Adrenal gland (tissue), 12 donors: ENCODE results near the gene ETV7. TPM values are rescaled to one million over a fixed set of nuclear protein-coding genes. Genes with fewer than 3 reads are reported as not detected.
A peak's percentile ranks its signal among the peaks of the same experiment; 100 is the strongest.

Experiments
- DNase-seq, 7 donors: peaks; one replicate each; pipeline ENCODE4 v3.0.0-alpha.2; 2019 to 2020
- H3K27ac ChIP-seq, 5 donors: fragments of 200-600 bp; sonication (generic) in 4 of 5; 1 replicate in 3 of 5; 2 replicates in 2 of 5; pipeline versions ENCODE4 v1.5.1 to v1.8.0; 2016 to 2020; ENCODE audit warnings: mild to moderate bottlenecking in 1 of 5
- H3K27me3 ChIP-seq: fragments of 200-600 bp; 2 replicates; pipeline ENCODE4 v1.8.0; 2021
- H3K36me3 ChIP-seq, 2 donors: fragments of 200-600 bp; replicated peaks in 1 of 2; 1 replicate in 1 of 2; 2 replicates in 1 of 2; pipeline versions ENCODE4 v1.5.1 to v1.8.0; 2018 to 2022
- H3K4me1 ChIP-seq, 2 donors: fragments of 200-600 bp; replicated peaks in 1 of 2; 1 replicate in 1 of 2; 2 replicates in 1 of 2; pipeline versions ENCODE4 v1.5.1 to v1.8.0; 2018 to 2021
- H3K4me3 ChIP-seq, 4 donors: fragments of 200-600 bp; sonication (generic) in 3 of 4; one replicate each; pipeline ENCODE4 v1.5.1; 2016 to 2018
- H3K9me3 ChIP-seq, 3 donors: fragments of 200-600 bp; sonication (generic) in 1 of 3; replicated peaks in 1 of 3; 1 replicate in 2 of 3; 2 replicates in 1 of 3; pipeline versions ENCODE4 v1.5.1 to v1.8.0; 2016 to 2021
- POLR2A ChIP-seq, 2 donors: fragments of 450-650 bp; IDR thresholded peaks; one replicate each; pipeline ENCODE4 v1.6.1; 2017; ENCODE audit warnings: antibody characterized with exemption in 2 of 2, mild to moderate bottlenecking in 2 of 2, moderate library complexity in 1 of 2
- WGBS, 4 donors: extraction: QIAGEN DNeasy Blood & Tissue Kit in 2 of 4; methylation state at CpG; one replicate each; pipeline versions ENCODE4 v1.1.5 to v1.1.7; 2013 to 2017; 5-methylcytosine and 5-hydroxymethylcytosine counted together
- intact Hi-C, 2 donors: fragments of 100-400 bp; cut with DNase I; formaldehyde crosslinking; loops; one replicate each; pipeline versions ENCODE4 v1.14.1 to v1.15.0; 2022 to 2023
- polyA plus RNA-seq, 3 donors: library from polyadenylated mRNA; stranded (reverse); fragments of 200-250 nt in 2 of 3; fragments of 350-450 nt in 1 of 3; fragmentation: Illumina TruSeq in 1 of 3; extraction: RNeasy Lipid Tissue Mini Kit (QIAGEN cat#74804) in 1 of 3; gene quantifications; one replicate each; pipeline ENCODE4 v1.2.3, GENCODE V29; 2013 to 2014
- total RNA-seq, 9 donors: library from RNA; depleted of rRNA in 4 of 9; stranded (reverse); fragments of >200 nt in 4 of 9; fragments of 120-200 nt in 1 of 9; fragmentation: NEBNext Ultra II Directional in 1 of 9; extraction: Animal tissue kit (Norgen Biotek cat#: 25700) in 1 of 9; gene quantifications; one replicate each; pipeline versions ENCODE4 v1.1.0 to v1.2.4, GENCODE V29; 2013 to 2023
- TF ChIP-seq, protein P1 (sequence below), 6 experiments: fragments of 450-650 bp in 4 of 6; fragments of 200-600 bp in 2 of 6; sonication (generic) in 1 of 6; IDR thresholded peaks; 1 replicate in 5 of 6; 2 replicates in 1 of 6; pipeline versions ENCODE4 v1.5.1 to v1.8.0; 2016 to 2021; ENCODE audit warnings: antibody characterized with exemption in 6 of 6, mild to moderate bottlenecking in 2 of 6, moderate library complexity in 1 of 6
- donor health status: healthy with polysubstance abuse.
- donor health status: Bipolar disorder and iron deficiency.
- donor health status: DM: yes; HTN: yes; CAD: no.
- donor health status: DM: no; HTN: no; CAD: no.
- donor health status: DM: no; HTN: no; CAD: no.
- donor health status: DM: yes; HTN: yes; CAD: no.

The ETV7 gene
- total and polyA plus RNA-seq, 12 donors = 0.28 to 6.0 (median 2.3) TPM; not detected in 1

DNA sequence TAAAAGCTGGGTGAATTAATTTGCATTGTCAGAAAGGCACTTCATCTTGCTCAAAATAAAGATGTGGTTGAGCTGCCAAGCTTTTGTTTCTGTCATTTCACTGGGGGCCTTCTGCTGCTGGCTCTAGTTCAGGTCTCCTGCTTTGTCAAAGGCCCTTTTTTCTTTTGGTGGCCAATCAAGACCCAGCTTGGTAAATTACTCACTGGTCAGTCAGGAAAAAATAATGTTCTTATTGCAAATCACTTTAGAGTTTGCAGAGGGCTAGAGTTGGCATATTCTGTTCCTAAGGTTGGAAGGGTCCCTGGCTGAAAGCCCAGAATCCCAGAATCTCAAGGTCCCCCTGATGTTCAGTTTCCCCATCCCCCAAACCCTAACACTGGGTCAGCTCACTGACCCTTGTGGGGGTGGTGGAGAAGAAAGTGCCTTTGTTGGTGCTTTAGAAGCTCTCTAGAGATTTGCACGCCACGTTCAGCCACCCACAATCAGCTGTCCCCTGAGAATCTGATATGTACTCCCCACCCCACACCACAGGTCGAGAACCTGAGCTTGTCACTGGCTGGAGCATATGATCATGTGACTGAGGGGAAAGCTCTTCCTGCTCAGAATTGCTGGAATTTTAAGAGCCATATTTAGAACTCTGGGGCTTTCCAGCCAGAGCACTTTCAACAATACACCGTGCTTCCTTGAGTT lies 29.1 kb downstream of the ETV7 start:
- WGBS, 4 donors = 43 to 73% (median 66%) methylated on average over 4 of the region's 4 CpGs
- Histone ChIP-seq H3K27me3 (no peaks in the 10 kb centered on the region), H3K27ac (peak overlapping the region in 2 of 5 donors; percentile 51 to 65), H3K9me3 (no peaks in the 10 kb centered on the region), H3K4me3 (no peak overlapping the region), H3K4me1 (peaks cover 0 to 8% of the 10 kb centered on the region in 2 donors), H3K36me3 (no peaks in the 10 kb centered on the region)
- DNase-seq = peak in 1 of 7 donors; percentile 45
- intact Hi-C loops = loop anchor here (5.0 to 10.0 kb wide), 2 partner anchors 56 to 64 kb away; no protein-coding TSS in a partner anchor
- no peak for TF ChIP-seq POLR2A (IDR thresholded peaks at IDR 0.05)
- TF ChIP-seq, protein P1, sequence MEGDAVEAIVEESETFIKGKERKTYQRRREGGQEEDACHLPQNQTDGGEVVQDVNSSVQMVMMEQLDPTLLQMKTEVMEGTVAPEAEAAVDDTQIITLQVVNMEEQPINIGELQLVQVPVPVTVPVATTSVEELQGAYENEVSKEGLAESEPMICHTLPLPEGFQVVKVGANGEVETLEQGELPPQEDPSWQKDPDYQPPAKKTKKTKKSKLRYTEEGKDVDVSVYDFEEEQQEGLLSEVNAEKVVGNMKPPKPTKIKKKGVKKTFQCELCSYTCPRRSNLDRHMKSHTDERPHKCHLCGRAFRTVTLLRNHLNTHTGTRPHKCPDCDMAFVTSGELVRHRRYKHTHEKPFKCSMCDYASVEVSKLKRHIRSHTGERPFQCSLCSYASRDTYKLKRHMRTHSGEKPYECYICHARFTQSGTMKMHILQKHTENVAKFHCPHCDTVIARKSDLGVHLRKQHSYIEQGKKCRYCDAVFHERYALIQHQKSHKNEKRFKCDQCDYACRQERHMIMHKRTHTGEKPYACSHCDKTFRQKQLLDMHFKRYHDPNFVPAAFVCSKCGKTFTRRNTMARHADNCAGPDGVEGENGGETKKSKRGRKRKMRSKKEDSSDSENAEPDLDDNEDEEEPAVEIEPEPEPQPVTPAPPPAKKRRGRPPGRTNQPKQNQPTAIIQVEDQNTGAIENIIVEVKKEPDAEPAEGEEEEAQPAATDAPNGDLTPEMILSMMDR (IDR thresholded peaks at IDR 0.05) = no peak

- no peak for TF ChIP-seq POLR2A (IDR thresholded peaks at IDR 0.05)
- TF ChIP-seq, protein P1 (IDR thresholded peaks at IDR 0.05) = no peak
- no peak for DNase-seq
- no peaks in the 10 kb centered on the region for H3K36me3 ChIP-seq
- no peaks in the 10 kb centered on the region for H3K9me3 ChIP-seq
- no peaks in the 10 kb centered on the region for H3K27me3 ChIP-seq
- H3K4me1 ChIP-seq = peaks cover 0 to 8% of the 10 kb centered on the region in 2 donors
- intact Hi-C loops = loop anchor here (5.0 to 10.0 kb wide), 2 partner anchors 56 to 63 kb away; no protein-coding TSS in a partner anchor
- WGBS, 4 donors = 82 to 88% (median 84%) methylated on average over 3 of the region's 3 CpGs
- peak overlapping the region in 1 of 5 donors; percentile 65 for H3K27ac ChIP-seq
- H3K4me3 ChIP-seq = no peak overlapping the region
Measured at GRCh38 chr6:36357872-36358225, 29.6 kb downstream of the ETV7 start.

DNA sequence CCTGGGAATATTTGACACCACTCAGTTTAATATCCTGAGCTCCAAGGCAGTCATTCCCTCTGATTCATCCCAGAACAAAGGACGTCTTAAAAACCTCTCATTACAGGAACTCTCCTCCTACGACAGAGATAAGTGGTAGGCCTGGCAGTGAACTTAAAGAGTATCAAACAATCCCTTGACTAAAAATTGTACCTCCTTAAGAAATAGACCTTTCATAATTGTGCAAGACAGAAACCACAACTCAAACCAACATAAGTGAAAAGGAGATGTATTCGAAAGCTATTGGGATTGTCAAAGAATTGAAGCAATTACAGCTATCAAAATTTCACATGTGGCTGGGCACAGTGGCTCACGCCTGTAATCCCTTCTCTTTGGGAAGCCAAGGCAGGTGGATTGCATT lies 31.6 kb downstream of the ETV7 start:
- no peak overlapping the region for H3K27ac ChIP-seq
- no peaks in the 10 kb centered on the region for H3K27me3 ChIP-seq
- no peak for TF ChIP-seq POLR2A (IDR thresholded peaks at IDR 0.05)
- TF ChIP-seq, protein P1 (IDR thresholded peaks at IDR 0.05) = no peak
- intact Hi-C loops = loop anchor here (5.0 to 10.0 kb wide), 2 partner anchors 54 to 61 kb away; no protein-coding TSS in a partner anchor
- 65 to 72% (median 68%) methylated on average over 4 of the region's 4 CpGs for WGBS, 4 donors
- H3K4me3 ChIP-seq = no peak overlapping the region
- H3K4me1 ChIP-seq = peaks cover 0 to 20% of the 10 kb centered on the region in 2 donors
- H3K36me3 ChIP-seq = no peaks in the 10 kb centered on the region
- no peak for DNase-seq
- no peaks in the 10 kb centered on the region for H3K9me3 ChIP-seq

DNA sequence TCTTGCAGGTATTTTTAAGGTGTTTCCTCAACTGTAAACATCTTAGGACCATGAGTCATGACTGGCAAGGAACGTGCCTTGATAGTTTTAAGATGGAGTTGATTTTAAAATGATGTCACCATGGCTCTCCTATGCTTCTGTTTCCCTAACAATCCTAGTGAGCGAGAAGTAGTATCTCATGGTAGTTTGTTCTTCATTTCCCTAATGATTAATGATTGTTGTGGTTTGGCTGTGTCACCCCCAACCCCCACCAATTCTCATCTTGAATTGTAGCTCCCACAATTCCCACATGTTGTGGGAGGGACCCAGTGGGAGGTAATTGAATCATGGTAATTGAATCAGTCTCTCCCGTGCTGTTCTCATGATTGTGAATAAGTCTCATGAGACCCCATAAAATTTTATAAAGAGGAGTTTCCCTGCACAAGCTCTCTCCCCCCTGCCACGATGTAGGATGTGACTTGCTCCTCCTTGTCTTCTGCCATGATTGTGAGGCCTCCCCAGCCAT lies 34.0 kb downstream of the ETV7 start:
- intact Hi-C loops = loop anchor here in 1 of 2 donors (10.0 kb wide), 1 partner anchor 59 kb away; no protein-coding TSS in a partner anchor
- Histone ChIP-seq H3K4me1 (peaks cover 0 to 30% of the 10 kb centered on the region in 2 donors), H3K36me3 (no peaks in the 10 kb centered on the region), H3K27ac (no peak overlapping the region), H3K9me3 (no peaks in the 10 kb centered on the region), H3K27me3 (no peaks in the 10 kb centered on the region), H3K4me3 (no peak overlapping the region)
- TF ChIP-seq, protein P1 (IDR thresholded peaks at IDR 0.05) = no peak
- no peak for TF ChIP-seq POLR2A (IDR thresholded peaks at IDR 0.05)
- 79 to 84% (median 83%) methylated on average over 4 of the region's 4 CpGs for WGBS, 4 donors
- DNase-seq = peak in 1 of 7 donors; percentile 3
